Measurements from ENCODE around the gene CDH2.

The CDH2 gene

GRCh38 chr18:28003451-28003850 lies 173.5 kb downstream of the CDH2 start:
- Histone ChIP-seq H3K9me3 (ENCODE audit: control insufficient read depth, insufficient read depth, low read length) (no peaks in the 10 kb centered on the region), H3K27me3 (ENCODE audit: control insufficient read depth, insufficient read depth, low read length) (no peaks in the 10 kb centered on the region), H3K27ac (ENCODE audit: low read length) (no peak overlapping the region), H3K4me1 (ENCODE audit: control insufficient read depth, insufficient read depth, low read length) (no peaks in the 10 kb centered on the region), H3K4me3 (ENCODE audit: low read length) (no peak overlapping the region), H3K36me3 (ENCODE audit: control insufficient read depth, insufficient read depth, low read length) (no peaks in the 10 kb centered on the region)
- DNase-seq (ENCODE audit: low read depth, low spot score) = no peak
- WGBS (ENCODE audit: insufficient coverage, insufficient read length) = no CpG with 5 or more reads among the region's 5 CpGs

GRCh38 chr18:28002841-28003240 lies 174.1 kb downstream of the CDH2 start:
- Histone ChIP-seq H3K27me3 (ENCODE audit: control insufficient read depth, insufficient read depth, low read length) (no peaks in the 10 kb centered on the region), H3K27ac (ENCODE audit: low read length) (no peak overlapping the region), H3K4me3 (ENCODE audit: low read length) (no peak overlapping the region), H3K4me1 (ENCODE audit: control insufficient read depth, insufficient read depth, low read length) (no peaks in the 10 kb centered on the region), H3K36me3 (ENCODE audit: control insufficient read depth, insufficient read depth, low read length) (no peaks in the 10 kb centered on the region), H3K9me3 (ENCODE audit: control insufficient read depth, insufficient read depth, low read length) (no peaks in the 10 kb centered on the region)
- no peak for DNase-seq (ENCODE audit: low read depth, low spot score)
- 100% methylated on average over 1 of the region's 5 CpGs for WGBS (ENCODE audit: insufficient coverage, insufficient read length)

- no peaks in the 10 kb centered on the region for H3K9me3 ChIP-seq (ENCODE audit: control insufficient read depth, insufficient read depth, low read length)
- no peaks in the 10 kb centered on the region; the same call in 1 of the 2 replicates for H3K36me3 ChIP-seq (ENCODE audit: control insufficient read depth, insufficient read depth, low read length)
- DNase-seq (ENCODE audit: low read depth, low spot score) = no peak
- H3K27me3 ChIP-seq (ENCODE audit: control insufficient read depth, insufficient read depth, low read length) = no peaks in the 10 kb centered on the region
- H3K4me1 ChIP-seq (ENCODE audit: control insufficient read depth, insufficient read depth, low read length) = no peaks in the 10 kb centered on the region
- WGBS (ENCODE audit: insufficient coverage, insufficient read length) = no CpG with 5 or more reads among the region's 3 CpGs
- no peak overlapping the region for H3K4me3 ChIP-seq (ENCODE audit: low read length)
- no peak overlapping the region for H3K27ac ChIP-seq (ENCODE audit: low read length)
These were observed 180.1 kb downstream of the CDH2 start for GRCh38 chr18:27996801-27997272.

GRCh38 chr18:27995770-27996502 lies 181.0 kb downstream of the CDH2 start:
- Histone ChIP-seq H3K4me3 (ENCODE audit: low read length) (no peak overlapping the region), H3K27ac (ENCODE audit: low read length) (no peak overlapping the region), H3K36me3 (ENCODE audit: control insufficient read depth, insufficient read depth, low read length) (no peaks in the 10 kb centered on the region; the same call in 1 of the 2 replicates), H3K27me3 (ENCODE audit: control insufficient read depth, insufficient read depth, low read length) (no peaks in the 10 kb centered on the region), H3K9me3 (ENCODE audit: control insufficient read depth, insufficient read depth, low read length) (no peaks in the 10 kb centered on the region), H3K4me1 (ENCODE audit: control insufficient read depth, insufficient read depth, low read length) (no peaks in the 10 kb centered on the region)
- no peak for DNase-seq (ENCODE audit: low read depth, low spot score)
- WGBS (ENCODE audit: insufficient coverage, insufficient read length) = no CpG with 5 or more reads among the region's 6 CpGs

- WGBS (ENCODE audit: insufficient coverage, insufficient read length) = no CpG with 5 or more reads among the region's 3 CpGs
- no peaks in the 10 kb centered on the region for H3K4me1 ChIP-seq (ENCODE audit: control insufficient read depth, insufficient read depth, low read length)
- no peak overlapping the region for H3K4me3 ChIP-seq (ENCODE audit: low read length)
- DNase-seq (ENCODE audit: low read depth, low spot score) = no peak
- no peak overlapping the region for H3K27ac ChIP-seq (ENCODE audit: low read length)
- H3K9me3 ChIP-seq (ENCODE audit: control insufficient read depth, insufficient read depth, low read length) = no peaks in the 10 kb centered on the region
- no peaks in the 10 kb centered on the region; the same call in 1 of the 2 replicates for H3K36me3 ChIP-seq (ENCODE audit: control insufficient read depth, insufficient read depth, low read length)
- H3K27me3 ChIP-seq (ENCODE audit: control insufficient read depth, insufficient read depth, low read length) = no peaks in the 10 kb centered on the region
These were observed 182.4 kb downstream of the CDH2 start for GRCh38 chr18:27994571-27994970.

- Histone ChIP-seq H3K4me1 (ENCODE audit: control insufficient read depth, insufficient read depth, low read length) (no peaks in the 10 kb centered on the region), H3K36me3 (ENCODE audit: control insufficient read depth, insufficient read depth, low read length) (no peaks in the 10 kb centered on the region; the same call in 1 of the 2 replicates), H3K27ac (ENCODE audit: low read length) (no peak overlapping the region), H3K4me3 (ENCODE audit: low read length) (no peak overlapping the region), H3K27me3 (ENCODE audit: control insufficient read depth, insufficient read depth, low read length) (no peaks in the 10 kb centered on the region), H3K9me3 (ENCODE audit: control insufficient read depth, insufficient read depth, low read length) (no peaks in the 10 kb centered on the region)
- WGBS (ENCODE audit: insufficient coverage, insufficient read length) = no CpG with 5 or more reads among the region's 2 CpGs
- no peak for DNase-seq (ENCODE audit: low read depth, low spot score)
These were observed 185.5 kb downstream of the CDH2 start for GRCh38 chr18:27991391-27991790.

GRCh38 chr18:27985832-27986231 lies 191.1 kb downstream of the CDH2 start:
- H3K4me3 ChIP-seq (ENCODE audit: low read length) = no peak overlapping the region
- H3K27ac ChIP-seq (ENCODE audit: low read length) = no peak overlapping the region
- no peak for DNase-seq (ENCODE audit: low read depth, low spot score)
- WGBS (ENCODE audit: insufficient coverage, insufficient read length) = no CpG with 5 or more reads among the region's 7 CpGs
- no peaks in the 10 kb centered on the region for H3K27me3 ChIP-seq (ENCODE audit: control insufficient read depth, insufficient read depth, low read length)
- no peaks in the 10 kb centered on the region; the same call in 1 of the 2 replicates for H3K36me3 ChIP-seq (ENCODE audit: control insufficient read depth, insufficient read depth, low read length)
- H3K4me1 ChIP-seq (ENCODE audit: control insufficient read depth, insufficient read depth, low read length) = peaks cover 2% of the 10 kb centered on the region; the same call in 1 of the 2 replicates
- H3K9me3 ChIP-seq (ENCODE audit: control insufficient read depth, insufficient read depth, low read length) = no peaks in the 10 kb centered on the region

- H3K27me3 ChIP-seq (ENCODE audit: control insufficient read depth, insufficient read depth, low read length) = no peaks in the 10 kb centered on the region
- no peak for DNase-seq (ENCODE audit: low read depth, low spot score)
These were observed 193.2 kb downstream of the CDH2 start for GRCh38 chr18:27983780-27984179.

GRCh38 chr18:27976806-27977408 lies 200.0 kb downstream of the CDH2 start:
- no peaks in the 10 kb centered on the region for H3K27me3 ChIP-seq (ENCODE audit: control insufficient read depth, insufficient read depth, low read length)
- no peak for DNase-seq (ENCODE audit: low read depth, low spot score)
- no peaks in the 10 kb centered on the region for H3K4me1 ChIP-seq (ENCODE audit: control insufficient read depth, insufficient read depth, low read length)
- H3K4me3 ChIP-seq (ENCODE audit: low read length) = no peak overlapping the region
- no peaks in the 10 kb centered on the region for H3K36me3 ChIP-seq (ENCODE audit: control insufficient read depth, insufficient read depth, low read length)
- H3K9me3 ChIP-seq (ENCODE audit: control insufficient read depth, insufficient read depth, low read length) = no peaks in the 10 kb centered on the region
- no peak overlapping the region for H3K27ac ChIP-seq (ENCODE audit: low read length)
- WGBS (ENCODE audit: insufficient coverage, insufficient read length) = no CpG with 5 or more reads among the region's 7 CpGs

More at GRCh38 chr18:27983780-27984179, 193.2 kb downstream of the CDH2 start:
- no peaks in the 10 kb centered on the region; the same call in 1 of the 2 replicates for H3K36me3 ChIP-seq (ENCODE audit: control insufficient read depth, insufficient read depth, low read length)
- no peak overlapping the region for H3K27ac ChIP-seq (ENCODE audit: low read length)
- H3K4me1 ChIP-seq (ENCODE audit: control insufficient read depth, insufficient read depth, low read length) = peaks cover 2% of the 10 kb centered on the region; the same call in 1 of the 2 replicates
- no peak overlapping the region for H3K4me3 ChIP-seq (ENCODE audit: low read length)
- no peaks in the 10 kb centered on the region for H3K9me3 ChIP-seq (ENCODE audit: control insufficient read depth, insufficient read depth, low read length)

- no CpG with 5 or more reads among the region's 1 CpG for WGBS (ENCODE audit: insufficient coverage, insufficient read length)
- no peaks in the 10 kb centered on the region for H3K4me1 ChIP-seq (ENCODE audit: control insufficient read depth, insufficient read depth, low read length)
- no peaks in the 10 kb centered on the region for H3K9me3 ChIP-seq (ENCODE audit: control insufficient read depth, insufficient read depth, low read length)
- no peak overlapping the region for H3K27ac ChIP-seq (ENCODE audit: low read length)
- no peak for DNase-seq (ENCODE audit: low read depth, low spot score)
- H3K27me3 ChIP-seq (ENCODE audit: control insufficient read depth, insufficient read depth, low read length) = no peaks in the 10 kb centered on the region
- no peaks in the 10 kb centered on the region for H3K36me3 ChIP-seq (ENCODE audit: control insufficient read depth, insufficient read depth, low read length)
- no peak overlapping the region for H3K4me3 ChIP-seq (ENCODE audit: low read length)
These were observed 206.6 kb downstream of the CDH2 start for GRCh38 chr18:27970321-27970720.
